GM23248 (cell line): ENCODE measurements around the gene TTC13. TPM values are rescaled to one million over a fixed set of nuclear protein-coding genes. Genes with fewer than 3 reads are reported as not detected.

Experiments used
- DNase-seq: peaks from one replicate; pipeline ENCODE4 v3.0.0-alpha.2; 2015
- H2AFZ ChIP-seq: fragments of 200-600 bp; sonication (generic); 2 replicates; pipeline ENCODE4 v1.6.1; 2016; ENCODE audit warnings: antibody characterized with exemption
- H3F3A ChIP-seq: fragments of 200-600 bp; sonication (generic); 2 replicates; pipeline ENCODE4 v1.6.1; 2016; ENCODE audit warnings: mild to moderate bottlenecking, antibody characterized with exemption, mixed run types; ENCODE audit not compliant: insufficient read depth
- H3K27ac ChIP-seq: fragments of 200-600 bp; sonication (generic); 2 replicates; pipeline ENCODE4 v1.5.1; 2016; ENCODE audit warnings: mild to moderate bottlenecking
- H3K27me3 ChIP-seq: fragments of 200-600 bp; sonication (generic); replicated peaks from 2 replicates; pipeline ENCODE4 v1.6.1; 2016; ENCODE audit warnings: mild to moderate bottlenecking; ENCODE audit not compliant: insufficient read depth
- H3K36me3 ChIP-seq: fragments of 200-600 bp; sonication (generic); 2 replicates; pipeline ENCODE4 v1.6.1; 2016; ENCODE audit warnings: low read depth, mild to moderate bottlenecking
- H3K4me1 ChIP-seq: fragments of 200-600 bp; sonication (generic); 2 replicates; pipeline ENCODE4 v1.6.1; 2016; ENCODE audit warnings: mild to moderate bottlenecking; ENCODE audit not compliant: insufficient read depth
- H3K4me2 ChIP-seq: fragments of 200-600 bp; sonication (generic); one replicate; pipeline ENCODE4 v1.6.1; 2016; ENCODE audit warnings: mild to moderate bottlenecking; ENCODE audit not compliant: unreplicated experiment
- H3K4me3 ChIP-seq: fragments of 200-600 bp; sonication (generic); 2 replicates; pipeline ENCODE4 v1.5.1; 2016; ENCODE audit warnings: mild to moderate bottlenecking
- H3K79me2 ChIP-seq: fragments of 200-600 bp; sonication (generic); 2 replicates; pipeline ENCODE4 v1.6.1; 2016; ENCODE audit warnings: mild to moderate bottlenecking; ENCODE audit not compliant: insufficient read depth
- H3K9ac ChIP-seq: fragments of 200-600 bp; sonication (generic); 2 replicates; pipeline ENCODE4 v1.6.1; 2016; ENCODE audit warnings: mild to moderate bottlenecking
- H3K9me2 ChIP-seq: fragments of 200-600 bp; sonication (generic); 2 replicates; pipeline ENCODE4 v1.6.1; 2016; ENCODE audit warnings: mixed run types, mild to moderate bottlenecking, moderate library complexity; ENCODE audit not compliant: insufficient read depth
- H3K9me3 ChIP-seq: fragments of 200-600 bp; sonication (generic); one replicate; pipeline ENCODE4 v1.6.1; 2017; ENCODE audit warnings: low read depth
- H4K20me1 ChIP-seq: fragments of 200-600 bp; sonication (generic); 2 replicates; pipeline ENCODE4 v1.6.0; 2016; ENCODE audit not compliant: insufficient read depth
- EZH2 ChIP-seq: fragments of 200-600 bp; sonication (generic); IDR thresholded peaks from 2 replicates; pipeline ENCODE4 v1.6.1; 2018; ENCODE audit warnings: antibody characterized with exemption, mild to moderate bottlenecking; ENCODE audit not compliant: insufficient read depth, poor library complexity, severe bottlenecking
- EZH2phosphoT487 ChIP-seq: fragments of 200-600 bp; sonication (generic); IDR thresholded peaks from 2 replicates; pipeline ENCODE4 v1.6.1; 2018; ENCODE audit warnings: antibody characterized with exemption, moderate library complexity, mild to moderate bottlenecking, low read depth; ENCODE audit not compliant: insufficient read depth
- WGBS, 2 experiments: methylation state at CpG; one replicate each; pipeline ENCODE4 v1.1.6; 2015 to 2017; ENCODE audit warnings: low lambda C conversion rate in 2 of 2, low coverage in 1 of 2; ENCODE audit errors: missing lambda C conversion rate in 2 of 2; 5-methylcytosine and 5-hydroxymethylcytosine counted together
- in situ Hi-C: fragments of 300-500 bp; cut with MboI; formaldehyde crosslinking; loops from 2 replicates; pipeline ENCODE4 v1.15.0; 2020
- polyA plus RNA-seq: library from polyadenylated mRNA; unstranded; fragments of >200 nt; fragmentation: Nextera tagmentation; extraction: Ambion mirVana; gene quantifications from 2 replicates; pipeline ENCODE4 v1.2.1, GENCODE V29; 2016
- total RNA-seq: library from RNA; depleted of rRNA; stranded (reverse); fragments of >200 nt; shearing (Covaris generic); gene quantifications from 2 replicates; pipeline ENCODE4 v1.2.3, GENCODE V29; 2014

Gene TTC13
- total and polyA plus RNA-seq, 2 experiments from 2014 or later = 9.1 to 11.1 TPM

DNA sequence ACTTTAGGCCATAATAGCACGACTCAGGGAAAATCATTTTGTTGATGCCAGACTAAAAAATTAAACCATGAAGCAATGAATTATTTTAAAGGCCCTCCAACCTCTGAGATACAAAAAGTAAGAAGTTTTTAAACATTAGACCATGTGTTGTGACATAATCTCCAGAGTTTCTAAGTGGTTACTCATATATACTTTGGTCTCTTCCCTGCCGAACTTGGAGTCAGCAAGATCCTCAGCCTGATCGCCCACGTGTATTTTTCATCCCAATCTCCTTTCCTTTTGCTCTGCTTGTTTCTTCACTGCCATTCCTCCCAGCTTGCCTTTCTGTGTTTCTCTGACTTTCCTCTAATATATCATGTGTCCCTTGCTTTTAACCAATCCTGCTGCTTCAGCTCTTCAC is 4.0 kb upstream of the TTC13 start:
- H3K4me3 ChIP-seq = no peak overlapping the region
- H4K20me1 ChIP-seq = no peaks in the 10 kb centered on the region
- peak overlapping the region; percentile 56 for H3K27ac ChIP-seq
- 0 out of 2 replicates have a peak, but pooled peaks cover 4% of the 10 kb centered on the region for H3K36me3 ChIP-seq
- H3K4me2 ChIP-seq = peak overlapping the region; percentile 36
- no peaks in the 10 kb centered on the region for H3K9me3 ChIP-seq
- H3K9me2 ChIP-seq = no peaks in the 10 kb centered on the region
- H3F3A ChIP-seq = peaks cover 31% of the 10 kb centered on the region
- H3K27me3 ChIP-seq = no peaks in the 10 kb centered on the region
- H2AFZ ChIP-seq = no peak overlapping the region
- in situ Hi-C loops = no loop called here
- H3K4me1 ChIP-seq = peaks cover 34% of the 10 kb centered on the region
- TF ChIP-seq EZH2 = no peak
- no peak for TF ChIP-seq EZH2phosphoT487
- WGBS, 2 experiments = 49 to 63% methylated on average over 4 of the region's 4 CpGs
- H3K9ac ChIP-seq = 0 out of 2 replicates have a peak overlapping the region, but pooled peaks have one; percentile 4
- peaks cover 58% of the 10 kb centered on the region for H3K79me2 ChIP-seq
- DNase-seq = peak; percentile 89

DNA sequence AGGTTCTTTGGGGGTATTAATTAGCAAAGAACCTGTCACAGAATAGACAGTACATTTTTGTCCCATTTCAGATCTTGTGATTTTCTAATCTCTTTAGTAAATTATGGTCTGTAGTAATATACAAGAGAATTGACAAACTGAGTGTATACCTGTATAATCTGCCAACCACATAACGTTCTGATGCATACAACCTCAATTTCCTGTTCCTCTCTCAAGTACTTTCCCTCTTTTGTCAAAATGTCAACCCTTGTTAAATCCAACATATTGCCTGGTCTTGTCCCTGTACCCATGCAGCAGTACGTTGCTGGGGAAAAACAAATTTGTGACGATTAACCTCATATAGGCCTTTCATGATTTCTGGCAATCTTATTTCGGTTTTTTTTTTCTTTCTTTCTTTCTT is 1.3 kb upstream of the TTC13 start:
- H4K20me1 ChIP-seq = no peaks in the 10 kb centered on the region
- H3K36me3 ChIP-seq = 0 out of 2 replicates have a peak, but pooled peaks cover 4% of the 10 kb centered on the region
- H3K79me2 ChIP-seq = peaks cover 58% of the 10 kb centered on the region
- H3K27ac ChIP-seq = no peak overlapping the region
- in situ Hi-C loops = no loop called here
- no peak overlapping the region for H3K9ac ChIP-seq
- no peaks in the 10 kb centered on the region for H3K27me3 ChIP-seq
- H2AFZ ChIP-seq = peak overlapping the region; percentile 96; the same call in 1 of the 2 replicates
- no peak for DNase-seq
- H3K4me1 ChIP-seq = peaks cover 25% of the 10 kb centered on the region
- 74 to 76% methylated on average over 4 of the region's 4 CpGs for WGBS, 2 experiments
- peaks cover 27% of the 10 kb centered on the region for H3F3A ChIP-seq
- H3K9me3 ChIP-seq = no peaks in the 10 kb centered on the region
- H3K9me2 ChIP-seq = no peaks in the 10 kb centered on the region
- peak overlapping the region; percentile 77 for H3K4me2 ChIP-seq
- peak overlapping the region; percentile 96 for H3K4me3 ChIP-seq
- TF ChIP-seq EZH2 (no peak), EZH2phosphoT487 (no peak)

DNA sequence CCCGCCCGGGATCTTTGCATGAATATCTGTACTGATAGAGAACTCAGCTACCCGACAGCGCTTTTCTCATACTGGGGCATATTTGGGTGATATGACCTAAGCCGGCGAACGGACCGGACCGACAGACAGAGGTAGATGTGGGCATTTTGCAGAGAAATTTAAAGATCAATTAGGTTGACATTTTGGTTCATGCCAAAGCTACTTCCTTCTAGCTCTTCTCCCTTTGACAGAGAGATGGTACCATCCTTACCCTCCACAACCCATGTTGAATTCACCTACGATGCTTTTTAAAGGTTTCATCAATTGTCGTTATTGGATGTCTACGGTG is 692 bp upstream of the TTC13 start:
- Histone ChIP-seq H3K4me3 (peak overlapping the region; percentile 96), H3K36me3 (0 out of 2 replicates have a peak, but pooled peaks cover 4% of the 10 kb centered on the region), H3K27ac (no peak overlapping the region), H3K27me3 (no peaks in the 10 kb centered on the region), H3F3A (peaks cover 27% of the 10 kb centered on the region), H2AFZ (peak overlapping the region; percentile 96), H3K4me2 (peak overlapping the region; percentile 77), H3K79me2 (peaks cover 58% of the 10 kb centered on the region), H3K4me1 (peaks cover 25% of the 10 kb centered on the region), H3K9ac (peak overlapping the region; percentile 75), H3K9me3 (no peaks in the 10 kb centered on the region), H4K20me1 (no peaks in the 10 kb centered on the region), H3K9me2 (no peaks in the 10 kb centered on the region)
- in situ Hi-C loops = no loop called here
- 2% methylated on average over 12 of the region's 12 CpGs for WGBS, 2 experiments
- no peak for TF ChIP-seq EZH2phosphoT487
- no peak for TF ChIP-seq EZH2
- no peak for DNase-seq

DNA sequence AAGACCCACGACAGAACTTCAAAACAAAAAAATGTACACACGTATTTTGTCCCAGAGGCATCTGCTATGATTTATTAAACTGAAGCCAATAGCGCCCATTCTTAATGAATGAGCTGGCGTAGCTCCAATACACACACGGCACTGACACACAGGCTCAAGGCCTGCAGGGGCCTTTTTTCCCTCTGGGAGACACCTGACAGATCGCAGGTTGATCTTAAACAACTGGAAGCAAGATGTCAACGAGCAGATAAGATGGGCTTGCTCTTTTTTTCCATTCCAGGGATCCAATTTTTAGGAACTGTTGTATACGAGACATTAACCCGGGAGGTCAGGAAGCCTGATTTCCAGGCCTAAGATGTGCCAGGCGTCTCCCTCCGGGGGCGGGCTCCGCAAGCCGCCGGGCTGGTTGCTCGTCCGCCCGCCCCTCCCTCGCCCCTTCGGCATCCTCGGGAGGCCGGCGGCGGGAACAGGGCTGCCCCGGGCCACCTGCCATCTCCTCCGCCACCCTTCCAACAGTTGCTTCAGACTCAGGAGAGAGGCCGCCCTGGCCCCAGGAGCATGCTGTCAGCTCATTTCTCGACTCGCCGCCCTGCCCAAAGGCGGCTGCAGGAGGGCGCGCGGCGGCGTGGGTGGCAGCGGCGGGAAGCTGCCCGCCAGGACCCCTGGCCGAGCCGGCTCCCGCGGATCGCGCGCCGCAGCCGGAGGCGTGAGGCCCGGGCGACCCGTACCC is 735 bp downstream of the TTC13 start:
- H3K9me2 ChIP-seq = peaks cover 4% of the 10 kb centered on the region; the same call in 1 of the 2 replicates
- H3K79me2 ChIP-seq = peaks cover 49% of the 10 kb centered on the region
- H3K4me3 ChIP-seq = peak overlapping the region; percentile 96
- H3K4me2 ChIP-seq = peak overlapping the region; percentile 81
- H3K4me1 ChIP-seq = peaks cover 21% of the 10 kb centered on the region
- in situ Hi-C loops = no loop called here
- TF ChIP-seq EZH2phosphoT487 = no peak
- no peak for TF ChIP-seq EZH2
- DNase-seq = peak; percentile 60
- no peaks in the 10 kb centered on the region for H4K20me1 ChIP-seq
- 0 out of 2 replicates have a peak, but pooled peaks cover 4% of the 10 kb centered on the region for H3K36me3 ChIP-seq
- H2AFZ ChIP-seq = peak overlapping the region; percentile 96
- 4% methylated on average over 28 to 43 of the region's 52 CpGs for WGBS, 2 experiments
- H3K27me3 ChIP-seq = no peaks in the 10 kb centered on the region
- peaks cover 23% of the 10 kb centered on the region for H3F3A ChIP-seq
- H3K9ac ChIP-seq = peak overlapping the region; percentile 38
- H3K9me3 ChIP-seq = no peaks in the 10 kb centered on the region
- no peak overlapping the region for H3K27ac ChIP-seq
